Measurements from ENCODE around the gene KTI12.

GRCh38 chr1:52055866-52056162, 22.2 kb upstream of the KTI12 start:
- TF ChIP-seq CTCF (IDR thresholded peaks at IDR 0.05; ENCODE audit: low read length) (no peak), EZH2 (IDR thresholded peaks at IDR 0.05; ENCODE audit: borderline replicate concordance, low read length) (no peak)

Data from OCI-LY1 (cell line).